Gastroesophageal sphincter (tissue), 4 donors: ENCODE results near the gene GAREM1. TPM values are rescaled to one million over a fixed set of nuclear protein-coding genes. Genes with fewer than 3 reads are reported as not detected.

Source experiments
- ATAC-seq: fragments of 150-250 bp; one replicate; pipeline ENCODE4 v1.9.1; 2016; ENCODE audit warnings: mild to moderate bottlenecking, moderate library complexity
- H3K27ac ChIP-seq, 4 donors: fragments of 200-600 bp; sonication (generic) in 3 of 4; 1 replicate in 3 of 4; 2 replicates in 1 of 4; pipeline ENCODE4 v1.5.1; 2016 to 2019
- H3K27me3 ChIP-seq: fragments of 200-600 bp; sonication (generic); one replicate; pipeline ENCODE4 v1.5.1; 2019
- H3K36me3 ChIP-seq, 2 donors: fragments of 200-600 bp; sonication (generic); one replicate each; pipeline ENCODE4 v1.5.1; 2019; ENCODE audit warnings: control low read depth in 1 of 2
- H3K4me1 ChIP-seq, 3 donors: fragments of 200-600 bp; sonication (generic); 1 replicate in 2 of 3; 2 replicates in 1 of 3; pipeline ENCODE4 v1.5.1; 2016 to 2019; ENCODE audit warnings: control low read depth in 2 of 3
- H3K4me3 ChIP-seq, 2 donors: fragments of 200-600 bp; sonication (generic); one replicate each; pipeline ENCODE4 v1.5.1; 2019; ENCODE audit warnings: mild to moderate bottlenecking in 1 of 2, moderate library complexity in 1 of 2
- H3K9me3 ChIP-seq, 3 donors: fragments of 200-600 bp; sonication (generic); one replicate each; pipeline ENCODE4 v1.5.1; 2017 to 2019; ENCODE audit warnings: control low read depth in 2 of 3
- EP300 ChIP-seq: sonication (generic); formaldehyde crosslinking; IDR thresholded peaks from one replicate; pipeline ENCODE4 v1.6.1; 2017; ENCODE audit warnings: antibody characterized with exemption, mild to moderate bottlenecking
- POLR2A ChIP-seq, 2 donors: fragments of 450-650 bp; IDR thresholded peaks; one replicate each; pipeline ENCODE4 v1.6.1; 2017; ENCODE audit warnings: antibody characterized with exemption in 2 of 2, mild to moderate bottlenecking in 2 of 2, moderate library complexity in 1 of 2
- POLR2AphosphoS5 ChIP-seq: sonication (generic); formaldehyde crosslinking; IDR thresholded peaks from one replicate; pipeline ENCODE4 v1.6.1; 2017; ENCODE audit warnings: antibody characterized with exemption
- WGBS, 2 donors: methylation state at CpG; one replicate each; pipeline ENCODE4 v1.1.5; 2018; ENCODE audit warnings: low coverage in 1 of 2; 5-methylcytosine and 5-hydroxymethylcytosine counted together
- total RNA-seq, 4 donors: library from RNA; depleted of rRNA; stranded (reverse); fragments of >200 nt; gene quantifications; one replicate each; pipeline ENCODE4 v1.1.0, GENCODE V29; 2016
- TF ChIP-seq, protein P1 (sequence below), 4 experiments: fragments of 200-600 bp in 2 of 4; fragments of 450-650 bp in 2 of 4; sonication (generic) in 1 of 4; IDR thresholded peaks; one replicate each; pipeline ENCODE4 v1.5.1; 2017 to 2019; ENCODE audit warnings: antibody characterized with exemption in 4 of 4, mild to moderate bottlenecking in 2 of 4, moderate library complexity in 2 of 4

Gene GAREM1
- total RNA-seq, 4 donors from 2014 or later = 8.2 to 16.6 (median 12.3) TPM

DNA sequence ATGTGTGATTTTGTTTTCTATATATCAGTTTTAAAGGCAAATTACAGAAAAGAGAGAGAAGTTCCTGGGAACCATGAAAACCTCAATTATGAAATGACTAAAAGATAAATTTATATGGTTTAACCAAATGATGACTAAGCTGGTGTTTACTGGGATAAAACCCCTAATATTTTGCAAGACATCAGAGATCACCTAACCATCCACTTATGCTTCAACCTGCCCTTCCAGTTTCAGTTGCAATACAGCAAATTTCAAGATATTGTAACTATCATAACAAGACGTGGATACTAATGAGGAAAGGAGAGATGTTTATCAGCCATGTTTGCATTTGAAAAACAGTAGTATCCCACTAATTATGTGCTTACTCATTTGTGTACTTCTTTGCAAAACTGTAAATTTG is 108.2 kb downstream of the GAREM1 start:
- 69 to 73% methylated on average over 1 of the region's 1 CpG for WGBS, 2 donors
- Histone ChIP-seq H3K36me3 (no peaks in the 10 kb centered on the region), H3K4me1 (peaks cover 0 to 16% (median 0%) of the 10 kb centered on the region in 3 donors), H3K4me3 (no peak overlapping the region), H3K9me3 (no peaks in the 10 kb centered on the region), H3K27ac (no peak overlapping the region), H3K27me3 (no peaks in the 10 kb centered on the region)
- TF ChIP-seq POLR2A (IDR thresholded peaks at IDR 0.05) (no peak), EP300 (no peak), POLR2AphosphoS5 (no peak)
- TF ChIP-seq, protein P1, sequence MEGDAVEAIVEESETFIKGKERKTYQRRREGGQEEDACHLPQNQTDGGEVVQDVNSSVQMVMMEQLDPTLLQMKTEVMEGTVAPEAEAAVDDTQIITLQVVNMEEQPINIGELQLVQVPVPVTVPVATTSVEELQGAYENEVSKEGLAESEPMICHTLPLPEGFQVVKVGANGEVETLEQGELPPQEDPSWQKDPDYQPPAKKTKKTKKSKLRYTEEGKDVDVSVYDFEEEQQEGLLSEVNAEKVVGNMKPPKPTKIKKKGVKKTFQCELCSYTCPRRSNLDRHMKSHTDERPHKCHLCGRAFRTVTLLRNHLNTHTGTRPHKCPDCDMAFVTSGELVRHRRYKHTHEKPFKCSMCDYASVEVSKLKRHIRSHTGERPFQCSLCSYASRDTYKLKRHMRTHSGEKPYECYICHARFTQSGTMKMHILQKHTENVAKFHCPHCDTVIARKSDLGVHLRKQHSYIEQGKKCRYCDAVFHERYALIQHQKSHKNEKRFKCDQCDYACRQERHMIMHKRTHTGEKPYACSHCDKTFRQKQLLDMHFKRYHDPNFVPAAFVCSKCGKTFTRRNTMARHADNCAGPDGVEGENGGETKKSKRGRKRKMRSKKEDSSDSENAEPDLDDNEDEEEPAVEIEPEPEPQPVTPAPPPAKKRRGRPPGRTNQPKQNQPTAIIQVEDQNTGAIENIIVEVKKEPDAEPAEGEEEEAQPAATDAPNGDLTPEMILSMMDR (IDR thresholded peaks at IDR 0.05) = no peak
- no peak for ATAC-seq

DNA sequence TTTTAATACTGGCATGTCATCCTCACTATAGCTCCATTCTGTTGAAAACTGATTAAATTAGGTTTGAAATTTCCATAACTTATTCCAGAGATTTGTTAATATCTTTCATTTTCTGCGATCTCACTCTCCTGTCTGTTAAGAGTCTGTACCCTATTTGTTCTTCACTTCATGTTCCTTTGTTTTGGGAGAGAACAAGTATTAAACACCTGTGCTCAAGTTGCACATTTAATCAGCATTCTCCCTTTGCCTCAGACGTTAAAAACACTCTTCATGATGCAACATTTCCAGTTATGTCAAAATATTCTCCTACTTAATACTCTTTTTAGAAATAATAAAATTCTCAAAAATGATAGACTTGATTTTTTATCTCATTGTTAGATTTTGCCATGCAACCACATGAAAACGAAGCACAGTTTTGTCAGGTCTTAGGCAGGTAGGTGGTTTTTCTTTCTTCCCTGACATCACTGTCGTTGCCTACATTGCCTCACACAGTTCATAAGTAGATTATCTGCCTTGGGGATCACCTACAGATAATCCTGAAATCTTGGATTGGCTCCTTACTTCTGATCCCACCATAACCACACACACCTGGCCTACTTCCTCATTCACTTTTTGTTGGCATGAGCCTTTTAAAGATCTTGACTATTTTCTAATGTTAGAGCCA is 109.9 kb downstream of the GAREM1 start:
- Histone ChIP-seq H3K4me3 (no peak overlapping the region), H3K36me3 (no peaks in the 10 kb centered on the region), H3K9me3 (no peaks in the 10 kb centered on the region), H3K27ac (no peak overlapping the region), H3K4me1 (peaks cover 0 to 12% (median 1%) of the 10 kb centered on the region in 3 donors), H3K27me3 (no peaks in the 10 kb centered on the region)
- TF ChIP-seq, protein P1 (IDR thresholded peaks at IDR 0.05) = no peak
- TF ChIP-seq EP300 = no peak
- TF ChIP-seq POLR2A (IDR thresholded peaks at IDR 0.05) = no peak
- TF ChIP-seq POLR2AphosphoS5 = no peak
- no peak for ATAC-seq
- 84 to 91% methylated on average over 4 of the region's 4 CpGs for WGBS, 2 donors

DNA sequence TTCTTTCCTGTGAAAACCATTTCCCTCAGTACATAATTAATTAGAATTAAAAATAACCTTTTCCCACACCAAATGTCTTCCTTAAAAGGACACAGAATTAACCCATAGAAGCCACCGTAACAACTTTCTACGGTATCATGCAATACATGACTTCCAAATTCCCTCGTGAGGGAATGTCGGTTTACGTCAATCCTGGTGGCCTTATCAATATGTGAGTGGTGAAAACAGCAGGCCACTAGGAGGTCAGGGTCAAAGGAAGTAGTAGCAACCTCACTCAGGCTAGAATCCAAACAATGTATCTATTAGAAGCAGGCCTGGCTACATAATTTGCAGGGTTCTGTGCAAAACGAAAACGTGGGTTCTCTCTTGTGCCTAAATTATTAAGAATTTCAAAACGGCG is 112.2 kb downstream of the GAREM1 start:
- Histone ChIP-seq H3K36me3 (no peaks in the 10 kb centered on the region), H3K27ac (no peak overlapping the region), H3K9me3 (no peaks in the 10 kb centered on the region), H3K4me3 (no peak overlapping the region), H3K27me3 (no peaks in the 10 kb centered on the region), H3K4me1 (peaks cover 0 to 28% (median 5%) of the 10 kb centered on the region in 3 donors)
- TF ChIP-seq POLR2A (IDR thresholded peaks at IDR 0.05) (no peak), EP300 (no peak), POLR2AphosphoS5 (no peak)
- TF ChIP-seq, protein P1 (IDR thresholded peaks at IDR 0.05) = no peak
- WGBS, 2 donors = 82 to 86% methylated on average over 4 to 9 of the region's 9 CpGs
- ATAC-seq = no peak

DNA sequence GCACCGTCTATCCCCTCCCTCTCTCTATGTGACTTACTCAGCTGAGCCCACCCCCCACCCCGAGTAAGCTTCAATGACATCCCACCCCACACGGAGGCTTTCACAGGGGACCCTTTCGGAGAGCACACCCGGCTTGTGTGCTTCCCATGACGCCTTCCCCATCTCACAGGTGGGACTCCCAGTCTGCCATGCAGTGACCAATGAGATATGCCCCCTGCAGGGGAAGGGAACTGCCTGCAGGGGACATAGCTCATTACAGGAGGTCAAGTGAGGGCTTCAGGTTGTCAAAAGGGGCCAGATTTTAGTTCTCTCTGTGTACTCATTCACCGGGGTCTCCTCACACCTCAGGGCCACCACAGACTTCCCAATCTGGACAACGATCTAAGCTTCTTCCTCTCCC is 112.6 kb downstream of the GAREM1 start:
- TF ChIP-seq, protein P1 (IDR thresholded peaks at IDR 0.05) = no peak
- no peak for TF ChIP-seq POLR2A (IDR thresholded peaks at IDR 0.05)
- Histone ChIP-seq H3K27me3 (no peaks in the 10 kb centered on the region), H3K4me1 (peaks cover 0 to 23% (median 5%) of the 10 kb centered on the region in 3 donors), H3K36me3 (no peaks in the 10 kb centered on the region), H3K4me3 (no peak overlapping the region), H3K9me3 (no peaks in the 10 kb centered on the region), H3K27ac (no peak overlapping the region)
- no peak for ATAC-seq
- 86% methylated on average over 6 of the region's 8 CpGs; no CpG with 5 or more reads in 1 of the 2 donors for WGBS, 2 donors

DNA sequence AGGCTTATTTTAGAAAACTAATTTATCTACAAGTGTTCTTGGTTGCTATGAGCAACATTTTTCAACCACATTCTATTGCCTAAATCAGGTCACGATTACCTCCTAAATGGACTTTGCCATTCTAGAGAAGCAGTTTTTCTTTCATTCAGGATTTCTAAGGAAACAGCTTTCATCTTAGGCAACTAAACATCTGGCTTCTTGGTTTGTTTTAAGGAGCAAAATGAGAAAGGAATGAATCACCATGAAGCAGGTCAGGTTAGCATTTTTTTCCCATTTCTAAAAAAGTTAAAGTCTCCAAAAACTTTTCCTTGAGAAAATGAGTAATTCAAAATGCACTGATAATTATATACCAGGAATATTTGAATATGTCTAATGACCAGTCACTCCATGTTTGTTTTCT is 114.8 kb downstream of the GAREM1 start:
- peak overlapping the region in 2 of 4 donors; percentile 18 to 49 for H3K27ac ChIP-seq
- 11 to 20% methylated on average over 1 of the region's 1 CpG for WGBS, 2 donors
- H3K36me3 ChIP-seq = no peaks in the 10 kb centered on the region
- peaks cover 2 to 37% (median 6%) of the 10 kb centered on the region in 3 donors for H3K4me1 ChIP-seq
- no peak for ATAC-seq
- no peak for TF ChIP-seq POLR2A (IDR thresholded peaks at IDR 0.05)
- TF ChIP-seq POLR2AphosphoS5 = no peak
- TF ChIP-seq, protein P1 (IDR thresholded peaks at IDR 0.05) = no peak
- no peak for TF ChIP-seq EP300
- H3K4me3 ChIP-seq = no peak overlapping the region
- no peaks in the 10 kb centered on the region for H3K27me3 ChIP-seq
- no peaks in the 10 kb centered on the region for H3K9me3 ChIP-seq
